ENCODE measurements around the gene CATSPER3.

- TF ChIP-seq HDGF (IDR thresholded peaks at IDR 0.05; ENCODE audit: borderline replicate concordance) (no peak), NFRKB (IDR thresholded peaks at IDR 0.05) (no peak), TARDBP (IDR thresholded peaks at IDR 0.05) (no peak), FOXK2 (IDR thresholded peaks at IDR 0.05) (no peak), FOXM1 (IDR thresholded peaks at IDR 0.05; ENCODE audit: borderline replicate concordance) (no peak), SP1 (IDR thresholded peaks at IDR 0.05) (no peak), LEF1 (IDR thresholded peaks at IDR 0.05; ENCODE audit: borderline replicate concordance) (no peak)
- TF ChIP-seq, protein P1, sequence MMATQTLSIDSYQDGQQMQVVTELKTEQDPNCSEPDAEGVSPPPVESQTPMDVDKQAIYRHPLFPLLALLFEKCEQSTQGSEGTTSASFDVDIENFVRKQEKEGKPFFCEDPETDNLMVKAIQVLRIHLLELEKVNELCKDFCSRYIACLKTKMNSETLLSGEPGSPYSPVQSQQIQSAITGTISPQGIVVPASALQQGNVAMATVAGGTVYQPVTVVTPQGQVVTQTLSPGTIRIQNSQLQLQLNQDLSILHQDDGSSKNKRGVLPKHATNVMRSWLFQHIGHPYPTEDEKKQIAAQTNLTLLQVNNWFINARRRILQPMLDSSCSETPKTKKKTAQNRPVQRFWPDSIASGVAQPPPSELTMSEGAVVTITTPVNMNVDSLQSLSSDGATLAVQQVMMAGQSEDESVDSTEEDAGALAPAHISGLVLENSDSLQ (IDR thresholded peaks at IDR 0.05): no peak
Observed at GRCh38 chr5:135031813-135032694, 64.3 kb downstream of the CATSPER3 start.

Data from HEK293T (cell line).